OCI-LY1 (cell line): ENCODE results near the gene PDCL3.

Experiments
- CTCF ChIP-seq: fragments of 200-600 bp; sonication (generic), shearing (Covaris generic); IDR thresholded peaks from 2 replicates; pipeline ENCODE4 v1.5.1; 2017; ENCODE audit warnings: mild to moderate bottlenecking, antibody characterized with exemption, low read length, moderate library complexity, mixed read lengths
- EZH2 ChIP-seq: fragments of 200-600 bp; sonication (generic), shearing (Covaris generic); IDR thresholded peaks from 2 replicates; pipeline ENCODE4 v1.8.0; 2017; ENCODE audit warnings: borderline replicate concordance, mixed run types, mild to moderate bottlenecking, antibody characterized with exemption, low read length, moderate library complexity, mixed read lengths

- no peak for TF ChIP-seq CTCF
- no peak for TF ChIP-seq EZH2
Observed at GRCh38 chr2:100624536-100624935, 61.7 kb downstream of the PDCL3 start.
